ENCODE measurements around the gene KIFAP3.

KIFAP3 gene

GRCh38 chr1:169985757-169986156 is 88.7 kb downstream of the KIFAP3 start:
- DNase-seq (ENCODE audit: low read depth), result no peak

- no peak for DNase-seq (ENCODE audit: low read depth)
Measured at GRCh38 chr1:169974067-169974466, 100.4 kb downstream of the KIFAP3 start.

- DNase-seq (ENCODE audit: low read depth), result no peak
Measured at GRCh38 chr1:169970114-169970513, 104.4 kb downstream of the KIFAP3 start.

- no peak for DNase-seq (ENCODE audit: low read depth)
Measured at GRCh38 chr1:169968174-169968573, 106.3 kb downstream of the KIFAP3 start.

GRCh38 chr1:169964206-169964605 is 110.3 kb downstream of the KIFAP3 start:
- no peak for DNase-seq (ENCODE audit: low read depth)

GRCh38 chr1:169959686-169960085 is 114.8 kb downstream of the KIFAP3 start:
- no peak for DNase-seq (ENCODE audit: low read depth)

- DNase-seq (ENCODE audit: low read depth), result no peak
Measured at GRCh38 chr1:169958987-169959386, 115.5 kb downstream of the KIFAP3 start.

GRCh38 chr1:169957884-169958283 is 116.6 kb downstream of the KIFAP3 start:
- DNase-seq (ENCODE audit: low read depth), result no peak

- no peak for DNase-seq (ENCODE audit: low read depth)
Measured at GRCh38 chr1:169951108-169951507, 123.4 kb downstream of the KIFAP3 start.

GRCh38 chr1:169949139-169949538 is 125.4 kb downstream of the KIFAP3 start:
- DNase-seq (ENCODE audit: low read depth), result peak; percentile 39

GRCh38 chr1:169946206-169946605 is 128.3 kb downstream of the KIFAP3 start:
- no peak for DNase-seq (ENCODE audit: low read depth)

- DNase-seq (ENCODE audit: low read depth), result no peak
Measured at GRCh38 chr1:169945181-169945580, 129.3 kb downstream of the KIFAP3 start.

- DNase-seq (ENCODE audit: low read depth), result no peak
Measured at GRCh38 chr1:169944621-169945020, 129.9 kb downstream of the KIFAP3 start.

- DNase-seq (ENCODE audit: low read depth), result no peak
Measured at GRCh38 chr1:169943963-169944526, 130.4 kb downstream of the KIFAP3 start.

GRCh38 chr1:169941982-169942830 is 132.3 kb downstream of the KIFAP3 start:
- peak; percentile 47 for DNase-seq (ENCODE audit: low read depth)

- DNase-seq (ENCODE audit: low read depth), result no peak
Measured at GRCh38 chr1:169933984-169934725, 140.3 kb downstream of the KIFAP3 start.

GRCh38 chr1:169931795-169932231 is 142.7 kb downstream of the KIFAP3 start:
- peak; percentile 62 for DNase-seq (ENCODE audit: low read depth)

- no peak for DNase-seq (ENCODE audit: low read depth)
Measured at GRCh38 chr1:169929210-169929526, 145.3 kb downstream of the KIFAP3 start.

GRCh38 chr1:169928438-169929209 is 145.9 kb downstream of the KIFAP3 start:
- DNase-seq (ENCODE audit: low read depth), result peak; percentile 38

- DNase-seq (ENCODE audit: low read depth), result no peak
Measured at GRCh38 chr1:169925505-169926482, 148.7 kb downstream of the KIFAP3 start.

GRCh38 chr1:169924829-169925228 is 149.7 kb downstream of the KIFAP3 start:
- DNase-seq (ENCODE audit: low read depth), result no peak
